Raji (cell line): Measurements from ENCODE around the gene RNASEH2B.
A peak's percentile ranks its signal among the peaks of the same experiment; 100 is the strongest.

Experiments used
- POLR2A ChIP-seq: IDR thresholded peaks from 2 replicates; pipeline ENCODE4 v1.6.1; 2011; ENCODE audit warnings: low read depth, low read length, control low read depth; ENCODE audit not compliant: insufficient read depth

Gene RNASEH2B

DNA sequence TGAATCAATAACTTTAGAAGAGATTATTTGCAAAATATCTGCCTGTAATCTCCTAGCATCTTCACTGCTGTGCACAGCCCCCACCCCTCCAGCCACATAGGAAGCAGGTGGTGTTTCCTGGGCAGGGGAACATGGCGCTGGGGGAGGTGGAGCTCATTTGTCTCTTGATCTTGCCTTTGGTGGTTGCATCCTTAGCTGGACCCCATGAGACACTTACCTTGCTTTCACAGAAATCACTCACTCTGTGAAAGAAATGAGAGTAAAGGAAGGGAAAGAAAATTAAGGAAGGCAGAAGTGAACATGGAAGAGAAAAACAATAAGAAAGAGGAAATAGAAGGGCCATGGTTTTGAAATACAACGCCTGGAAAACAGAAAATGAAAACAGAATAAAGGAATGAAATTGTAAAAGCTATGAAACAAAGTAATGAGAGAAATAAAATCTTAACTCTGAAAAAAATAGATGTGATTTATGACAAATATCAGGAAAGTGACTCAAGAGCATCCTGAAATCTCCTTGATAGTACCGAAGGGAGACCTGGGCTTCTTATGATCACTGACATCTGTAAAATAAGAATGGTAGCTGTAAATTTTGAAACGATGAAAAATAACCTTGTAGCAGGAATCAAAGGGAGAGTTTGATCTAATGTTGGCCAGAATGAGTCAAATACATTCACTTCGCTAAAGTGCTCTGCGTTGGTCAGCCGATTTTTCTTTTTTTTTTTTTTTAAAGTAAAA is 17.2 kb upstream of the RNASEH2B start:
- peak; percentile 31; the same call in 1 of the 2 replicates for TF ChIP-seq POLR2A

- 0 out of 2 replicates have a peak, but pooled peaks have one; percentile 24 for TF ChIP-seq POLR2A
Measured at GRCh38 chr13:50893211-50893852, 16.3 kb upstream of the RNASEH2B start.

- no peak for TF ChIP-seq POLR2A
Measured at GRCh38 chr13:50894012-50894411, 15.6 kb upstream of the RNASEH2B start.

- TF ChIP-seq POLR2A, result no peak
Measured at GRCh38 chr13:50894504-50894903, 15.1 kb upstream of the RNASEH2B start.

DNA sequence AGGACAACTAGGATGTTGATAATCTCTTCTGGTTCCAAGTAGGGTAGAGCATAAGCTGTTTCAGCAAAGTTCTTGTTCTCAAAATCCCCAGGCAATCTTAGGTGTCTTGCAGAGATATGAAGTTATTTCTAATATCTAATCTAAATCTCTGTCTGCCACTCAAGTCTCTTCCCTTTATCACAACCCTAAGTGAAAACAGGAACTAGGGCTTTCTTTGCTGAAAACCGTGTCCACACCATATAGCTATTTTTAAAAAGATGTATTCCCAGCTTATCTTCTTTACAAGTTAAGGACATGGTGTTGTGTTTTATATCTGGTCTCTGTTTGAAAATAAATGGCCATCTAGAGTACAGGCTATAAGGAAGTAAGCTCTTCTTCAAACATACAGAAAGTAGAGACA is 11.3 kb upstream of the RNASEH2B start:
- TF ChIP-seq POLR2A, result no peak

DNA sequence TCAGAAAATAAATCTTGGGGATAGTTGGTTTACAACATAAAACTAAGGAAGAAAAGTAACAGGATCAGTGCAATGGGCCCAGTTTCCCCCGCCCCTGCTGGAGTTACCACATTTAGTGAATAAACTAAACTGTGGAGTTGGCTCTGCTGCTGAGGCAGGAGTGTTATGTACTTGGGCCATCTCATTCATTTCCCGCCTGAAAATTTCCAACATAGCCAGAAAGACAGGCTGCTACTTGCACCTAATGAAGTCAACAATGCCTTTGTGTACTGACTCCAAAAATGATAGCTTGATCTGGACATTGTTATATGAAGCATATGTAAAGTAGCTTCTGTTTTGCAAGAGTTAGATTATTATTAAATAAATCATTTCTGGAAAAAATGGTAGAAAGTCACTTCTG is 7.9 kb upstream of the RNASEH2B start:
- TF ChIP-seq POLR2A, result no peak

- TF ChIP-seq POLR2A, result no peak
Measured at GRCh38 chr13:50905256-50905655, 4.3 kb upstream of the RNASEH2B start.

DNA sequence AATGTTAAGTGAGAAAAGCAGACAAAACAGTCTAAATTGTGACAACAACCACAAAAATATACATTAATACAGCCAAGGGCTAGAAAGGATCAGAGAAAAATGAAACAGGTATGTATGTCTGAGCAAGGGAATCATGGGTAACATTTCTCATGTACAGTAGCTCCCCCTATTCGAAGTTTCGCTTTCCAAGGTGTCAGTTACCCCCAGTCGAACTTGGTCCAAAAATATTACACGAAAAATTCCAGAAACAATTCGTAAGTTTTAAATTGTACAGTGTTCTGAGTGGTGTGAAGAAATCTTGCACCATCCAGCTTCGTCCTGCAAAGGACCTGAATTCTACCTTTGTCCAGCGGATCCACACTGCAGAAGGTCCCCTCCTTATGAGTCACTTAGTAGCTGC is 1.8 kb upstream of the RNASEH2B start:
- no peak for TF ChIP-seq POLR2A

DNA sequence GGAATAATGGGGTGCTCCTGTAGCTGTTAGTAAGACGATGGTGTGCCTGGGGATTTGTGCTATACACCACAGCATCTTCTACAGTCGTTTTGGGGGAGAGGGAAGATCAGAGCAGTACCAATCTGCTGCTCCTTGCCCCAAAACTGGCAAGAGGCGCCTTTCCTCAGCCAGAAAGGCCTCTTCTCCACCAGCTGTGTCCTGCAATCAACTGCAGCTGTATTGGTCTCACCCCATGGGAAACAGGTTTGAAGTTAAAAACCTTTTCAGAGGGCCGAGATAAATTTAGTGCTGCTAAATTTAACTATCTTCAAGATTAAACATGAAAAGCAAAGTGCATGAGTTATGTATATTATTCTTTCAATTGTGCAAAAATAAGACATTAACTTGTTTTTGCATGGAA is 1.2 kb upstream of the RNASEH2B start:
- TF ChIP-seq POLR2A, result no peak

GRCh38 chr13:50910485-50910805 is 854 bp downstream of the RNASEH2B start:
- TF ChIP-seq POLR2A, result no peak; the same call in 1 of the 2 replicates

DNA sequence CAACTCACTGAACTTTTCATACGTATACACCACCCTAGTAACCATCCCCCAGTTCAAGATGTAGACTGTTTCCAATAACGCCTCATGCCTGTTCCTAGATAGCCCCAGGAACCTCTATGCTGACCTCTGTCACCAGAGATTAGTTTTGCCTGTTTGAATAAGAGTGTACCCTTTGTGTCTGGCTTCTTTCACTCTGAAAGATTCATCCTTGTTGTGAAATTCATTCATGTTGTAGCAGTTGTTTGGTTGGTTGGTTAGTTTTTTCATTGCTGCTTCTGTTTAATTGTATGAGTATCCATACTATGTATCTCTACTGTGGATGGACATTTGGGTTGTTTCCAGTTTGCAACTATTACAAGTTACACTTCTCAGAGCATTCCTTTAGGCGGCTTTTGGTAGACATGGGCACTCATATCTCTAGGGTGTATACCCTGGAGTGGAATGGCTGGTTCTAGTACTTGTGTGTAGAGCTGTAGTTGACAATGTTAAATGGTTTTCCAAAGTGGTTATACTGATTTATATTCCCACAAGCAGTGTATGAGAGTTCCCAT is 1.6 kb downstream of the RNASEH2B start:
- no peak for TF ChIP-seq POLR2A

DNA sequence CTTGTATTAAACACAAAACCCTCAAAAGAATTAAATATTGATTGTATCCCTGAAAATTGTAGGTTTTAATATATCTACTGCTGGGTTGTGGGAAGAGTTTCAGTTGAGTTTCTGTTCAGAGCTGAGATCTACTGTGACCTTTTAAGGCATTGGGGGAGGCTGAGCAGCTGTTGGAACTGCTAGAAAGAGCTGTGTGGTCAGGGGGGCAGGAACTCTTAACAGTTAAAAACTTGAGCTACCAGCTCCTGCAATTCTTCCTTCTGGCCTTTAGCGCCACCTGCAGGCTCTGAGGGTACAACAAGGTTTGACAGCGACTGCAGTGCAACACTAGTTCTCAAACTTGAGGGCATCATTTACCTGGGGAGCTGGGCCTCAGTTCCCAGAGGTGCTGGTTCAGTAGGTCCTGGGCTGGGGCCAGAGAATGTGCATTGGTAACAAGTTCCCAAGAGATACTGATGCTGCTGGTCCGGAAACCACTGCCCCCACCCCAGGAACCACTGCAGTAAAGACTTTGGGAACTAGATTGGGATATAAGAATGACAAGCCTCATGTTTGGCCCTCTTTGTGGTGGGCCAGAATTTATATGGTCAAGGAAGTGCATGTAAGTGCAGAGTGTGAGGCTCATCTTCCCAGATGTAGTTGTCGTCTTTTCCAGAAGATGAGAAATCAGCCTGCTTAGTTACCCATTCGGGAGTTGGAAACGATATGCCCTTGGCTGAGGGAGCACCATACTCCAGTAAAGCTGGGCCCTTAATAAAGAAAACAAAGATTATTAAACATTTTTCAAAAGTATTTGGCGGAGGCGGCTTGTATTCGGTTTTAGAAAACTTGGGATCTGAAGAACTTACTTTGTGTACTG is 2.6 kb downstream of the RNASEH2B start:
- TF ChIP-seq POLR2A, result no peak

DNA sequence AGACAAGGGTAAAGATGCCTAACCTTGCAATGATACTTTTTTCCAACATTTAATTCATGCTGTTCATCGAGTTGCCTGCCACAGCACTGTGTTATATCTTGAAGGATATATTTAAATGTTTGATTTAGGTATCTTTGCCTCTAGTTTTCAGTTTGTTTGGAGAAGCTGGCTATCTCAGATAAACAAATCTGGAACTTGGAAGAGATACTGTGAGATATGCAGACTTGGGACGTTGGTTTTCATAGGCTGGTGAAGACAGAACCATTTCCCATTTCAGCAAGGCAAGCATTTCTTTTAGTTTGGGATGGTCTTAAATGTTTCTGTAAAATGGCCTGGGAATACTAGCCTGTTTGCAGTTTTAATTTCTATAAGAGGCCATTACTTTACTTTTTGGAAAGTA is 3.3 kb downstream of the RNASEH2B start:
- no peak for TF ChIP-seq POLR2A

DNA sequence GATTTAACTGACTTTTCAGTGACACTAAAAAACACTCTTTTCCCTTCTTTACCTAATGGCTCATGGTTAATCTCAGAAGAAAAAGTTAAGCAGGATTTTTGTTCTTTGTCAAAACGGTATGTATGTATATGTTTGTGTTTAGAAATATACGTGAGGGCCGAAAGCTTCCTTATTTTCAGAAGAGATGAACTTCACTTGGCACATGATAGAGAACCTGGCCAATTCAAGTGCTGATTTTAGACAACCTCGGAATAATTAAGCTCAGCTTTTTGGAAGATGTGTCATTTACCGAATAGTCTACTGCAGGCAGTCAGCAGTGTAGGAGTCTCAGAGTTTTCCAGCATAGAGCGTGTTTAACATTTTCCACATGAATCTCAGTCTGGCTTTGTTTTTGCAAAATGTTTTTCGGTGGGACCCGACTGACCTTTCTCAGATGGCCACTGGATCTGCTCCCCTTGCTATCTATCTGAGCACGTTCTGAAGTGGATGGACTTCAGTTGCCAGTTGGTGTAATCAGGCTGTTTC is 4.6 kb downstream of the RNASEH2B start:
- TF ChIP-seq POLR2A, result no peak

DNA sequence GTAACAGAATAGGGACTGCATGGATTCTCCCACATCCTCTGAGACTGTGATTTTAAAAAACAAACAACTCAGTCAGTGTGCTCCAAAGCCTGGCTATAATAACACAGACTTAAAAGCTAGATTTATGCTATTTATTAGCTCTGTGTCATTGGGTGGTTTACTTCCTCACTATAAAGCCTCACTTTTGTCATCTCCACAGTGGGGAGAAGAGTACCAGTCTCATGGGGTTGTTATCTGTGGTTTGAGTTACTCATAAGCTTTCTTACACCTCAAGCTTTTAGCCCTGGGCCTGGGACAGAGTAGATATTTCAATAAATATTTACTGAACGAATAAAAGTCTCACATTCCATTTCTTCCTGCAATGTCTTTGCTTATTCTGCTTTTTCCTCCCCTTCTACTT is 5.3 kb downstream of the RNASEH2B start:
- TF ChIP-seq POLR2A, result no peak
